ENCODE results near the gene MCM10.
"Not testable (repeated sequence)": the region's sequence is repeated elsewhere in the genome, so short reads cannot be mapped to it uniquely, and the experiment has no call there.

The MCM10 gene

DNA sequence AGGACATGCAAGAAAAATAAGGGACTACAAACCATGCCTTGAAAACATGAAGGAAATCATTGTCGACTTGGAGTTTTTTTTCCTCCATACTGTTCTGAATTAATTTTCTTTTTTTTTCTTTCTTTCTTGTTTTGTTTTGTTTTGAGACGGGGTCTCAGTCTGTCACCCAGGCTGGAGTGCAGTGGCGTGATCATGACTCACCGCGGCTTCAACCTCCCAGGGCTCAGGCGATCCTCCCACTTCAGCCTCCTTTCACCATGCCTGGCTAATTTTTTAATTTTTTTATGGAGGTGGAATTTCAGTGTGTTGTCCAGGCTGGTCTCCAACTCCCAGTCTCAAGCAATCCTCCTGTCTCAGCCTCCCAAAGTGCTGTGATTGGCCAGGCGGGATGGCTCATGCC is 61.2 kb downstream of the MCM10 start:
- DNase-seq = no peak

- DNase-seq = no peak
Measured at GRCh38 chr10:13223241-13223640, 61.9 kb downstream of the MCM10 start.

DNA sequence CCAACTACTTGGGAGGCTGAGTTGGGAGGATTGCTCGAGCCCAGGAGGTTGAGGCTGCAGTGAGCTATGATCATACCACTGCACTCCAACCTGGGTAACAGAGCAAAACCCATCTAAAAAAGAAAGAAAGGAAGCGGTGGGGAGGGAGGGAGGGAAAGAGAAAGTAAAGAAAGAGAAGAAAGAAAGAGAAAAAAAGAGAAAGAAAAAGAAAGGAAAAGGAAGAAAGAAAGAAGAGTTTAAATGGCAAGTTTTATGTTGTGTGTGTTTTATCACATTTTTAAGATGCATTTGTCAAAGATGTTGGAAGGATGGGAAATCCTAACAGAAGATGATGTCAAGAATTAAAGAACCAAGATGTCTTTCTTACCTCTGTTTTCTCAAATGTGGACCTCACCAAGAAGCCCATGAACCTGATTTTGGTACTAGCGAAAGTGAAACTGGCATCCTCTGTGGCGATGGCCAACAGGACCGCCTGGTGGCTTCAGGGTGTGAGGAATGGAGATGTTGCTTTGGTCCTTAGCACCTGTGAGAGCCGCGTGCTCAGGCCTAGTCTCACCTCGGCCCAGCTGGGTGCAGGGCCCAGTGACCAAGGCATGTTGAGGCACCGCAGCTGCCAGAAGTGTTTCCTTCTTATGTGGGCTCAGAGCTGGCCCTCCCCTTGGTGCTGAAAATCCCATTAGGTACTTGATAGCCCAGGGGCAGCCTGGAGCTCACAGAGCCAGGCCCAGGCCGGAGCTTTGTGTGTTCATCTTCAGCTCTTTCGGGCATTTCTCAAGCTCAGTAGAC is 63.0 kb downstream of the MCM10 start:
- no peak for DNase-seq

- no peak for DNase-seq
Measured at GRCh38 chr10:13225601-13226000, 64.2 kb downstream of the MCM10 start.

GRCh38 chr10:13227031-13227430 is 65.7 kb downstream of the MCM10 start:
- no peak for DNase-seq

DNA sequence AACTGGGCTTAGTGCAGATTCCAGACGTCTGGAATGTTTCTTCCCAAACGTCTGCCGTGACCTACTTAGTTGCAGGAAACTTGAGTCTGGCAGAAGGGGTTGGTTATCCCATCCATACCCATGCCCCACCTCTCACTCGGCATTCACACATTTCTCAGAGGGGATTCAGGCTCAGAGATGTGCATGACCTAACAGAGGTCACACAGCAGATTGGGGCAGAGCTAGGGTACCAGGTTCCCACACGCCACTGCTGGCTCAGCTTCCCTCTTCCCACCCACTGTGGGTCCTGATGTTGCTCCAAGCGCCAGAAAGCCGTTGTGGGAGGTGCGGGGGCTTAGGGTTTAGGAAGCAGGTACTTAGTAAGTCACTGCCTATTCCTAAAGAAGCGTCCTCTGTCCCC is 69.8 kb downstream of the MCM10 start:
- DNase-seq = peak; percentile 69

DNA sequence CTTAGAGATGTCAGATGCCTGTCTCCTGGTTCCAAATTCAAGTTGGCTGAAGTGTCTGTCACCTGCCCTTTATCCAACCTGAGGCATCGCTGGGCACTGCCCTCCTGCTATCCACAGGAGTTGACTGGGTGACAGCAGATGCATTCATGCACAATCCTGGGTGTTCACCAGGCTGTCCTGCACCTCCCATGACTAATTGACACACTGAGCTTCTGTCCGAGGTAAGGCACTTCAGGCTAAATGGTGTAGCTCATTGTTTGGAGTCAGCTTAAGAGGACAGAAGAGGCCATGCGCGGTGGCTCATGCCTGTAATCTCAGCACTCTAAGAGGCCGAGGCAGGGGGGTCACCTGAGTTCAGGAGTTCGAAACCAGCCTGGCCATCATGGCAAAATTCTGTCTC is 70.5 kb downstream of the MCM10 start:
- DNase-seq = no peak

GRCh38 chr10:13233358-13233757 is 72.0 kb downstream of the MCM10 start:
- DNase-seq = no peak

DNA sequence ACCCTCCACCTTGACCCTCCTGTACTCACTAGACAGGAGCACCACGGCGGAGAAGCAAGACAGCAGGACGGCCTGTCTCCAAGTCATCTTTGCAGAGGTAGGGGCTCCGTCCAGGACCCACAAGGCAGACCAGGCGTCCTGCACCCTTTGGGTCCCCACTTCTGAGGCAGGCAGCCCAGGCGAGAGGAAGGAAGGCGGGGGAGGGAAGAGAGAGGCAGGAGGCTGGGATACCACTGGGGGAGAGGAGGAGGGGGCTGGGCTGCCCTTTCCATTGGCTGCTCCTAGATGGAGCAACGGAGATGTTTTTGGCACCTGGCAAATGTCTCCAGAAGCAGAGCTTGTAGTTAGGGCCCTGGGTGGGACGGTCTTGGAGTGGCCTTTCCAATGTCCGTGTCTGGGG is 72.8 kb downstream of the MCM10 start, which contains the start of gene UCMA:
Gene UCMA (minus strand): TSS at position 203 of the 400 bp plus-strand sequence. CDS start 116 bp downstream, at position 87.
- DNase-seq = no peak

DNA sequence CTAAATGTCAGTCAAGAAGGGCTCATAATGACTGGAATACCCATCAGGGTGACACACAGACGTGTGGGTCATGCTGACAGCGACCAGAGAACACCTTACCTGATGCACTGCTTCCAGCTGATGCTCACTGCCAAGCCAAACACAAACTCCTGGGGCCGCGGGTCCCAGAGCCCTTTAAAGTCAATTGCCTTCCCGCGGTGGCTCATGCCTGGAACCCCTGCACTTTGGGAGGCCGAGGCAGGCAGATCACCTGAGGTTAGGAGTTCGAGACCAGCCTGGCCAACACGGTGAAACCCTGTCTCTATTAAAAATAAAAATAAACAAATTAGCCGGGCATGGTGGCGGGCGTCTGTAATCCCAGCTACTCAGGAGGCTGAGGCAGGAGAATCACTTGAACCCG is 73.4 kb downstream of the MCM10 start:
- DNase-seq = not testable (repeated sequence)

- DNase-seq = no peak
Measured at GRCh38 chr10:13236638-13237037, 75.3 kb downstream of the MCM10 start.

- no peak for DNase-seq
Measured at GRCh38 chr10:13238271-13239077, 77.1 kb downstream of the MCM10 start.

- DNase-seq = peak; percentile 12
Measured at GRCh38 chr10:13239923-13240322, 78.6 kb downstream of the MCM10 start.

DNA sequence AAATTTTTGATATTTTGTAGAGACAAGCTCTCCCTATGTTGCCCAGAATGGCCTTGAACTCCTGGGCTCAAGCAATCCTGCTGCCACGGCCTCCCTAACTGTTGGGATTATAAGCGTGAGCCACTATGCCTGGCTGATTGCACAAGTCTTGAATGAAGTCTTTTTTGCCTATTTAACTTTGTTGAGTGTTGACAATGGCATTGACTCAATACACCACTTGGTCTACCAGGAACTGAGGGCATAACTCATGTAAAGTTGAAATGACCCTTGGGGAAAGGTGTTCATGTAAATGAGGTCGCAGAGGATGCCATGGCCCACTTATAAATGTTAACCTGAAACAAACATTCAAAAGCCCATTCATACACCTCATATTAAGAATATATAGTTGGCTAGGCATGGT is 80.3 kb downstream of the MCM10 start:
- no peak for DNase-seq

GRCh38 chr10:13242260-13242659 is 80.9 kb downstream of the MCM10 start:
- DNase-seq = not testable (repeated sequence)

- no peak for DNase-seq
Measured at GRCh38 chr10:13247246-13247645, 85.9 kb downstream of the MCM10 start.

DNA sequence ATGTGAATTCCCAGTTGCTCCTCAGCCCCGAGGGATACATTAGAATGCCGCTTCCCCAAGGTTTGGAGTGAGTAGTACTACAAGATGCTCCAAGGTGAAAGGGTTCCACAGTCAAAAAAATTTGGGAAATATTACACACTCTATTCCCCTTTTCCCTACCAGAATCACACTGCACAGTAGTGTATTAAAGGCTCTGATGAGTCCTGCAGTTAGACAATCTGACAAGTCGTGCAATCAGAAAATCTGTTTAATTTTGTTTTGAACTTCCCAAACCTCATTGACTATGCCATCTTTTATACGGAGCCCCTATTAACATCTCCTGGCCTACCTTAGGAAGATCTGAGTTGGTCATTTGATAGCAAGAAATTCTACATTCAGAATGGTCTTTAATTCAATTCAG is 86.4 kb downstream of the MCM10 start:
- no peak for DNase-seq

- DNase-seq = no peak
Measured at GRCh38 chr10:13253726-13254125, 92.4 kb downstream of the MCM10 start.

DNA sequence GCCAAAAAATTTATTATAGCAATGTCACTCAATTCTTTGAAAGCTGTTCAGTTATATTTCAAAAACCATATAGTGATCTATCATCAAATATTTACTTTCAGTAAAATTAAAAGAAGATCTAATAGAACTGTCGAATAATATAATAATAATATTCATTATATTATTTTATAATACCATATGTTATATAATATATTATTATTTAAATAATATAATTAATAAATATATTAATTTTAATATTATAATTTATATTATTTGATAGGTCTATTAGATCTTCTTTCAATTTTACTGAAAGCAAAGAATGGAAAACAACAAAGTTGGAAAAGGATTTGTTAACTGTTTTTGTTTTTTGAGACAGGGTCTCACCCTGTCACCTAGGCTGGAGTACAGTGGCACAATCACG is 95.3 kb downstream of the MCM10 start:
- DNase-seq = no peak

DNA sequence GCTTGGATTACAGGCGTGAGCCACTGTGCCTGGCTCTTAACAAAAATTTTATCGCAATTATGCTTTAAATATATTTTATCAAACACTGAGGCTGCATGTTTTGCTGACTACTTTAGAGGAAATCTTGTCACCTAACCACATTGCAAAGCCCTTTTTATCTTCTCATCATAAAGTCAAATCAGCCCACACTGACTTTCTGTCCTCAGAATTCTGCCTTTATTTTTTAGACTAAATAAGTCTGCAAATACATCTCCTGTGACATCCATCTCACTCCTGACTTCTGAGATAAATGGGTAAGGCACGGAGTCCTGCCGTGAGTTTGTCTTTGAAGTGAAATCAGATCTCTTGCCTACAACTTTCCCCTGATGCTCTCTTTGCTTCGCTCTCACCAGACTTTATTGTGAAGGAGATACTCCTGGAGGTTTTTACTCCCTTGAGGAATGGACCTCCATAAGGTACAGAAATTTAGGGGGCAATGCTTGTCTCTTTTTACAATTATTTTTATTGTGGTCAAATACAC is 96.3 kb downstream of the MCM10 start:
- DNase-seq = no peak

Measured in islet precursor cell (in vitro differentiated cells).